ENCODE measurements around the gene PTS.

Gene PTS

GRCh38 chr11:112267188-112267591 is 41.0 kb downstream of the PTS start:
- DNase-seq: no peak

GRCh38 chr11:112268406-112268805 is 42.2 kb downstream of the PTS start:
- no peak for DNase-seq

GRCh38 chr11:112269139-112269538 is 42.9 kb downstream of the PTS start:
- no peak for DNase-seq

GRCh38 chr11:112270551-112271180 is 44.4 kb downstream of the PTS start:
- no peak for DNase-seq

- DNase-seq: no peak
These were observed 45.0 kb downstream of the PTS start for GRCh38 chr11:112271242-112271641.

- DNase-seq: no peak
These were observed 46.8 kb downstream of the PTS start for GRCh38 chr11:112273066-112273465.

GRCh38 chr11:112274007-112274783 is 48.0 kb downstream of the PTS start:
- DNase-seq: no peak

GRCh38 chr11:112277029-112277428 is 50.8 kb downstream of the PTS start:
- no peak for DNase-seq

GRCh38 chr11:112277941-112278340 is 51.7 kb downstream of the PTS start:
- DNase-seq: no peak

GRCh38 chr11:112278803-112279202 is 52.6 kb downstream of the PTS start:
- no peak for DNase-seq

GRCh38 chr11:112279901-112280267 is 53.7 kb downstream of the PTS start:
- peak; percentile 49 to 68 for DNase-seq

GRCh38 chr11:112280268-112281126 is 54.3 kb downstream of the PTS start:
- peak; percentile 58 to 79 for DNase-seq

GRCh38 chr11:112281726-112282125 is 55.5 kb downstream of the PTS start:
- no peak for DNase-seq

Measured in NCI-H1930 (cell line).